AG04450 (cell line): ENCODE results near the gene COBL. TPM values are rescaled to one million over a fixed set of nuclear protein-coding genes. Genes with fewer than 3 reads are reported as not detected.

Experiments
- CTCF ChIA-PET: fragments of 300-600, 350-600 bp; formaldehyde crosslinking; extraction: SDS; loops from one replicate; lab custom pipeline; 2022; ENCODE audit warnings: antibody characterized with exemption, inconsistent platforms; lab: Charles Lee
- POLR2A ChIA-PET: fragments of 350-600 bp; formaldehyde crosslinking; extraction: SDS; loops from one replicate; lab custom pipeline; 2021; ENCODE audit warnings: antibody characterized with exemption, inconsistent platforms; lab: Yijun Ruan, JAX
- DNase-seq: peaks from one replicate; pipeline ENCODE4 v3.0.0-alpha.2; 2011; ENCODE audit warnings: low read depth, low spot score
- H3K27ac ChIP-seq: one replicate; pipeline ENCODE4 v1.5.1; 2012; ENCODE audit warnings: low read depth, low read length, control low read depth
- H3K27me3 ChIP-seq: one replicate; pipeline ENCODE4 v1.6.0; 2012; ENCODE audit warnings: low read length; ENCODE audit not compliant: control insufficient read depth, insufficient read depth
- H3K4me3 ChIP-seq: 2 replicates; pipeline ENCODE4 v1.5.1; 2011; ENCODE audit warnings: mild to moderate bottlenecking, low read depth, low read length, control low read depth
- H3K9me3 ChIP-seq: 2 replicates; pipeline ENCODE4 v1.5.1; 2012; ENCODE audit warnings: low read length; ENCODE audit not compliant: control insufficient read depth, insufficient read depth
- CTCF ChIP-seq: IDR thresholded peaks from 2 replicates; pipeline ENCODE4 v1.5.1; 2011; ENCODE audit warnings: low read depth, low read length, control low read depth, inconsistent platforms
- polyA plus RNA-seq: library from polyadenylated mRNA; depleted of rRNA; stranded (reverse); fragments of >200 nt; gene quantifications from 2 replicates; pipeline ENCODE4 v1.2.3, GENCODE V29; 2011

COBL gene
- polyA plus RNA-seq, 1 experiment, result 0.06 TPM

- POLR2A ChIA-PET, result no interaction called here
- DNase-seq, result no peak
- CTCF ChIA-PET, result no interaction called here
- Histone ChIP-seq H3K27me3 (peaks cover 9% of the 10 kb centered on the region), H3K9me3 (no peaks in the 10 kb centered on the region), H3K27ac (no peak overlapping the region), H3K4me3 (no peak overlapping the region)
- TF ChIP-seq CTCF, result no peak
Measured at GRCh38 chr7:50981743-50982142, 334.9 kb downstream of the COBL start.

- DNase-seq, result no peak
- peaks cover 6% of the 10 kb centered on the region for H3K27me3 ChIP-seq
- no peak for TF ChIP-seq CTCF
- ChIA-PET POLR2A (no interaction called here), CTCF (no interaction called here)
- no peaks in the 10 kb centered on the region for H3K9me3 ChIP-seq
- no peak overlapping the region for H3K27ac ChIP-seq
- no peak overlapping the region for H3K4me3 ChIP-seq
Measured at GRCh38 chr7:50980411-50980810, 336.2 kb downstream of the COBL start.

GRCh38 chr7:50978633-50979215 lies 337.9 kb downstream of the COBL start:
- H3K27me3 ChIP-seq, result peaks cover 5% of the 10 kb centered on the region
- H3K9me3 ChIP-seq, result no peaks in the 10 kb centered on the region
- no peak overlapping the region for H3K27ac ChIP-seq
- DNase-seq, result no peak
- H3K4me3 ChIP-seq, result no peak overlapping the region
- ChIA-PET CTCF (interaction anchor here (1.0 kb wide), 2 partner anchors 182 to 266 kb away, joined by 3 to 5 read pairs; no protein-coding TSS in a partner anchor), POLR2A (no interaction called here)
- TF ChIP-seq CTCF, result peak; percentile 30

- H3K27me3 ChIP-seq, result peaks cover 5% of the 10 kb centered on the region
- H3K27ac ChIP-seq, result no peak overlapping the region
- ChIA-PET CTCF (no interaction called here), POLR2A (no interaction called here)
- no peaks in the 10 kb centered on the region for H3K9me3 ChIP-seq
- no peak for TF ChIP-seq CTCF
- no peak for DNase-seq
- H3K4me3 ChIP-seq, result no peak overlapping the region
Measured at GRCh38 chr7:50977421-50977820, 339.2 kb downstream of the COBL start.

GRCh38 chr7:50976064-50976463 lies 340.5 kb downstream of the COBL start:
- POLR2A ChIA-PET, result no interaction called here
- Histone ChIP-seq H3K27ac (no peak overlapping the region), H3K27me3 (no peaks in the 10 kb centered on the region), H3K9me3 (no peaks in the 10 kb centered on the region), H3K4me3 (no peak overlapping the region)
- CTCF ChIA-PET, result no interaction called here
- no peak for DNase-seq
- TF ChIP-seq CTCF, result no peak
